ENCODE measurements around the gene LRCOL1. TPM values are rescaled to one million over a fixed set of nuclear protein-coding genes. Genes with fewer than 3 reads are reported as not detected.

LRCOL1 gene
- total and polyA plus RNA-seq, 4 donors = 0.98 to 1.8 (median 1.3) TPM

- Histone ChIP-seq H3K9me3 (ENCODE audit: control insufficient read depth in 4 of 4, insufficient read depth in 3 of 4, low read length in 3 of 4) (no peaks in the 10 kb centered on the region), H3K27me3 (ENCODE audit: control insufficient read depth in 3 of 3, insufficient read depth in 3 of 3, low read length in 2 of 3) (no peaks in the 10 kb centered on the region), H3K4me3 (no peak overlapping the region), H3K4me1 (ENCODE audit: control insufficient read depth in 5 of 5, insufficient read depth in 5 of 5, low read length in 5 of 5) (peaks cover 0 to 11% (median 0%) of the 10 kb centered on the region in 5 donors), H3K27ac (ENCODE audit: low read depth in 1 of 2, low read length in 1 of 2) (no peak overlapping the region), H3K9ac (ENCODE audit: insufficient read depth in 1 of 2, low read length in 2 of 2) (no peak overlapping the region), H3K36me3 (ENCODE audit: control insufficient read depth in 4 of 4, insufficient read depth in 4 of 4, low read length in 4 of 4) (peaks cover 3 to 33% (median 6%) of the 10 kb centered on the region in 4 donors)
- WGBS, 2 donors = 90 to 94% methylated on average over 25 of the region's 25 CpGs
- ATAC-seq (ENCODE audit: insufficient read depth, low FRiP score) = no peak
- no peak for TF ChIP-seq CTCF (IDR thresholded peaks at IDR 0.05; ENCODE audit: control extremely low read depth, extremely low read depth)
- peak in 1 of 3 donors; percentile 60 for DNase-seq
Observed at GRCh38 chr12:132566516-132567131, 43.8 kb downstream of the LRCOL1 start.

GRCh38 chr12:132565365-132565764, 45.0 kb downstream of the LRCOL1 start:
- ATAC-seq (ENCODE audit: insufficient read depth, low FRiP score) = no peak
- WGBS, 2 donors = 93 to 94% methylated on average over 18 of the region's 18 CpGs

DNA sequence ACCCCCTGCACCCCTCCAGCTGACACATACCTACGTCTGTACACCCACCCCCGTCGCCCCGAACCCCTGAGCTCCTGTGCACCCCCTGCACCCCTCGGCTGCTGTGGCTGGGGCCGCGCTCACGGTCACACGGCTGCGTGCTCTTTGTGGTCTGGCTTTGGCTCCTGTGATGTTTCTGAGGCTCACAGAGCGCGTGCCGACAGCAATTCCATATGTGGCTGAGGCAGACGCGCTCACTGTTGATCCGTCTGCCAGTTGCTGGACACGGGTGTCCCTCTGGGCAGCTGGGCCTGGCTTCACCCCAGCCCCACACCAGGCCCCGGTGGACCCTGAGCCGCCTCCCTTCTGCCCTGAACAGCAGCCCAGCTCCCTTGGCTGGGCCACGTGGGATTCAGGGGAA, 46.5 kb downstream of the LRCOL1 start:
- H3K27ac ChIP-seq (ENCODE audit: low read depth in 1 of 2, low read length in 1 of 2) = no peak overlapping the region
- peaks cover 0 to 18% (median 3%) of the 10 kb centered on the region in 4 donors for H3K36me3 ChIP-seq (ENCODE audit: control insufficient read depth in 4 of 4, insufficient read depth in 4 of 4, low read length in 4 of 4)
- ATAC-seq (ENCODE audit: insufficient read depth, low FRiP score) (no peak), DNase-seq (no peak)
- no peaks in the 10 kb centered on the region for H3K27me3 ChIP-seq (ENCODE audit: control insufficient read depth in 3 of 3, insufficient read depth in 3 of 3, low read length in 2 of 3)
- H3K9ac ChIP-seq (ENCODE audit: insufficient read depth in 1 of 2, low read length in 2 of 2) = no peak overlapping the region
- H3K4me3 ChIP-seq = no peak overlapping the region
- no peaks in the 10 kb centered on the region for H3K9me3 ChIP-seq (ENCODE audit: control insufficient read depth in 4 of 4, insufficient read depth in 3 of 4, low read length in 3 of 4)
- 91 to 96% methylated on average over 20 of the region's 20 CpGs for WGBS, 2 donors
- no peak for TF ChIP-seq CTCF (IDR thresholded peaks at IDR 0.05; ENCODE audit: control extremely low read depth, extremely low read depth)
- H3K4me1 ChIP-seq (ENCODE audit: control insufficient read depth in 5 of 5, insufficient read depth in 5 of 5, low read length in 5 of 5) = peaks cover 0 to 13% (median 6%) of the 10 kb centered on the region in 5 donors

More at GRCh38 chr12:132565365-132565764, 45.0 kb downstream of the LRCOL1 start:
- Histone ChIP-seq H3K4me3 (no peak overlapping the region), H3K27me3 (ENCODE audit: control insufficient read depth in 3 of 3, insufficient read depth in 3 of 3, low read length in 2 of 3) (no peaks in the 10 kb centered on the region), H3K4me1 (ENCODE audit: control insufficient read depth in 5 of 5, insufficient read depth in 5 of 5, low read length in 5 of 5) (peaks cover 0 to 13% (median 6%) of the 10 kb centered on the region in 5 donors), H3K9me3 (ENCODE audit: control insufficient read depth in 4 of 4, insufficient read depth in 3 of 4, low read length in 3 of 4) (no peaks in the 10 kb centered on the region), H3K36me3 (ENCODE audit: control insufficient read depth in 4 of 4, insufficient read depth in 4 of 4, low read length in 4 of 4) (peaks cover 3 to 24% (median 3%) of the 10 kb centered on the region in 4 donors), H3K27ac (ENCODE audit: low read depth in 1 of 2, low read length in 1 of 2) (no peak overlapping the region), H3K9ac (ENCODE audit: insufficient read depth in 1 of 2, low read length in 2 of 2) (no peak overlapping the region)
- no peak for DNase-seq
- TF ChIP-seq CTCF (IDR thresholded peaks at IDR 0.05; ENCODE audit: control extremely low read depth, extremely low read depth) = no peak

Data from lung (tissue), 12 donors.